ENCODE data around the gene LRP4.

LRP4 gene

GRCh38 chr11:46918788-46919513 is 601 bp upstream of the LRP4 start:
- DNase-seq (ENCODE audit: low read depth in 2 of 3, low spot score in 1 of 3), result no peak

- DNase-seq (ENCODE audit: low read depth in 2 of 3, low spot score in 1 of 3), result no peak
Observed at GRCh38 chr11:46917762-46918082, 628 bp downstream of the LRP4 start.

- no peak for DNase-seq (ENCODE audit: low read depth in 2 of 3, low spot score in 1 of 3)
Observed at GRCh38 chr11:46917109-46917761, 1.1 kb downstream of the LRP4 start.

DNA sequence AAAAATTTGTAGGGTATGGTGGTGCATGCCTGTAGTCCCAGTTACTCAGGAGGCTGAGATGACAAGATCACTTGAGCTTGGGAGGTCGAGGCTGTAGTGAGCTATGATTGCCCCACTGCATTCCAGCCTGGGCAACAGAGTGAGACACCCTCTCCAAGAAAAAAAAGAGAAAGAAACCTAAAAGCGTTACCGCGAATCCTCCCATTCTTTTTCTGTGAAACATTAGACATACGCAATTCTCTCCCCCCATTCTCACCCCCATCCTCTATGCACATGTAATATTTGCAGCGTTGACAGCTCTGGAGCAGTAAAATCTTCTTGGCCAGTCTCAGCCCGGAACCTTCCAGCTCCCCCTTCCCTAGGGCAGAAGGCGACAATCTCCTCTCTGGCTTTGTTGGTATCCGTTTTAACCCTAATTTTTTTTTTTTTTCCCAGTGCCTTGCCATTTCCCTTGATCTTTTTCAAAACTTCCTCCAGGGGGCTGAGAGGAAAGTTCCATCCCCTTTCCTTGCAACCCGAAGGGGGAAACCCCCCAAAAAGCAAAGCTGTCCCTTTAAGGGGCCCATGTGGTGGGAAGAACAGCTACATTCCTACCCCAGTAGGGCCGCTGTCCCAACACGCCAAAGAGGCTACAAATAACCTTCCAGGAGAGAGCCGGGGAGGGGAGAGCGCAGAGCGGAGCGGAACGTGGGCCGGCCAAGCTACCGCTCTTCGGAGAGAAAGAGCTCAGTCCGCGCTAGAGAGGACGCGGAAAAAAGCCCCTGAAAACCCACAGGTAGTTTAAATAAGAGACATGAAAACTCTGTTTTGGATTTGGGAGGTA is 1.9 kb downstream of the LRP4 start:
- DNase-seq (ENCODE audit: low read depth in 2 of 3, low spot score in 1 of 3), result no peak

- DNase-seq (ENCODE audit: low read depth in 2 of 3, low spot score in 1 of 3), result no peak
Observed at GRCh38 chr11:46914910-46915309, 3.4 kb downstream of the LRP4 start.

DNA sequence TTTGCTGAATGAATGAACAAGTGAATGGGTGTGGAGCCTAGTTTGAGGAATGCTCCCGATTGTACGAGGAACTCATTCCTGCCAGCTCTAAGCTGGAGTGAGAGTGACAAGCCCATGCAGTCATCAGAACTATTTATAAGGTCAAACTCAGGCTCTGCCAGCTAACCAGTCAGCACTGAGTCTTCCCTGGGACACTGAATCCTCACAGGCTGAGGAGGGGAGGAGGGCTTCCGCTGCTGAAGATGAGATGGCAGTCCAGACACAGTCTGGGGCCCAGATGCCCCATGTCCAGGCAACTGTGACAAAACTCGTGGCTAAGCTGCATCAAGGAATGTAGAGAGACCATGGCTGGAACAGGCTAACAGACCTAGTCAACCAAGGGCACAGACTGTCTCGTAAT is 4.0 kb downstream of the LRP4 start:
- no peak for DNase-seq (ENCODE audit: low read depth in 2 of 3, low spot score in 1 of 3)

DNA sequence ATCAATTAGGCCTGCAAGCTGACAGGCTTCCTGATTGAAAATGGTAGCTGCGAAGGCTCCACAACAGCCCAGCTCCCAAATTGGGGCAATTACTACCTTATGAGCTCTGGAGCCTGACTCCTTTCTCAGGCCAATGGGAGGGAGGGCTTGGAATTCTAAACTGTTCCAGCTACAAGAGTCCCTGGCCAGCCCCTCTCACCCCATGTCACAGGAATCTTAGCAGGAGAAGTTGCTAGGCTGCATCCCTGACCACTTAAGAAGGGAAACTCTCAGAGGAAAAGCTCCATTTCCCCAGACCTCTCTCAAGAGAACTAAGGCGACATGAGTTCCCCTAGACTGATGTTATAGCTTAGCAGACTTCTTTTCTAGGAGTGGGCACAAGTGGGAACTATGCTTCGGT is 4.9 kb downstream of the LRP4 start:
- DNase-seq (ENCODE audit: low read depth in 2 of 3, low spot score in 1 of 3), result no peak

GRCh38 chr11:46912526-46913150 is 5.7 kb downstream of the LRP4 start:
- DNase-seq (ENCODE audit: low read depth in 2 of 3, low spot score in 1 of 3), result no peak

DNA sequence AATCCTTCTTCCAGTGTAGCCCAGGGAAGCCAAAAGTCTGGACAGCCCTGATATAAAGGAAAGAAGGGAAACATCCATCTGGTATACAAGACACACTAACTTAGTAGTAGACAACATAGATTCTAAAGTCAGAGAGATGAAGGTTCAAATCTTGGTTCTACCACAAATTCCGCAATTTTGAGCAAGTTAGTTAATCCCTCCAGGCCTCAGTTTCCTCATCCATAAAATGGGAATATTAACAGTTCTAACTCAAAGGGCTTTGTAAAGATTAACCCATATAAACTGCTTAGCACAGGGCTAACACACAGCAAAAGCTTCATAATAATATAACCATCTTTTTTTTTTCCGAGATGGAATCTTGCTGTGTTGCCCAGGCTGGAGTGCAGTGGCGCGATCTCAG is 10.7 kb downstream of the LRP4 start:
- no peak for DNase-seq (ENCODE audit: low read depth in 2 of 3, low spot score in 1 of 3)

DNA sequence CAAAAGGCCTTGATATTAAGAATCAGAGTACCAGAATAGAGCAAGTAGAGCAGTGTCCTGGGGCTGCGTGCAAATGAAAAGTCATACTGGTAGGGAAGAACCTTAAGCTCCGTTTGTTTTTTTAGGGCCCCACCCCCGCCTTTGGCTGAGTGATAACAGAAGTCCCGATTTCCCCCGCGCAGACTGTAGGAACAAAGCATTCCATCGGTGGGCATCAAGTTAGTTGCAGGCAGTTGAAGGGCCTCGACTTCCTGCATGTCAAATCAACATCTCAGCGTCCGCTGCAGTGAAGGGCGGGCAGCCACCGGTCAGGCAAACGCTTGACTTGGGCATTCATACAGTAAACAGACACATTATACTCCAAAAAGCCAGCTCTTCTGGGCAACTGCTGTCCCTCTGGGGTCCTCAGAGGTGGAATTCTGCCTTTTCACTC is 11.7 kb downstream of the LRP4 start:
- no peak for DNase-seq (ENCODE audit: low read depth in 2 of 3, low spot score in 1 of 3)

DNA sequence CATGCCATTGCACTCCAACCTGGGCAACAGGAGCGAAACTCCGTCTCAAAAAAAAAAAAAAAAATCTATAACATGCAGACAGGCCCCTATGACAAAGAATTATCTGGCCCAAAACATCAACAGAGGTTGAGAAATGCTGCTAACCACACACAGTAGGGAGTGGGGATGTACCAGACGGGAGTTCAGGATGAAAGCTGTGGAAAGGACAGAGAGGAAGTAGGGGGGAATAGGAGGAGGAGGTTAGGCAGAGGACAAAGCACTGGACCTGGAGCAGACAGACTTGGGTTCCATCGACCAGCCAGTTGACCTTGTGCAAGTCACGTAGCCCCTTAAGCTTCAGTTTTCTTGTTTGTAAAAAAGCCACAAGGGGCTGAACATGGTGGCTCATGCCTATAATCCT is 12.5 kb downstream of the LRP4 start:
- no peak for DNase-seq (ENCODE audit: low read depth in 2 of 3, low spot score in 1 of 3)

DNA sequence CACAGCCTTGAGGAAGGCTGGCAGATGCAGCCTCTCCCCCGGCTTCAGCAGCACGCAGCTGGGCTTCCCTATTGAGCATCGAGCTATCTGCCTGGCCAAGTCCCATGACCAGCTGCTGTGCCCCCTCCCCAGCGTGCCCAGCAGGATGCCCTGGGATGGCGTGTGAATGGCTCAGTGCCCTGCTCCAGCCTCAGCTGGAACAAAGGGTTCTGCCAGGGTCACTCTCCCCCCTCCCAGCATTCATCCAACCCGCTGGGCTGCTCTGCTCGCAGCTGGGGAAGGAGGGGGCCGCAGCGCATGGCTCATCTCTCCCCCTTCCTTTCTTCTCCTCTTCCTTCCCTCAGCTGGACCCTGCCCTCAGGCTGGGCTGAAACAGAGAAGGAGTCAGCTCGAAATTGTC is 14.5 kb downstream of the LRP4 start:
- no peak for DNase-seq (ENCODE audit: low read depth in 2 of 3, low spot score in 1 of 3)

DNA sequence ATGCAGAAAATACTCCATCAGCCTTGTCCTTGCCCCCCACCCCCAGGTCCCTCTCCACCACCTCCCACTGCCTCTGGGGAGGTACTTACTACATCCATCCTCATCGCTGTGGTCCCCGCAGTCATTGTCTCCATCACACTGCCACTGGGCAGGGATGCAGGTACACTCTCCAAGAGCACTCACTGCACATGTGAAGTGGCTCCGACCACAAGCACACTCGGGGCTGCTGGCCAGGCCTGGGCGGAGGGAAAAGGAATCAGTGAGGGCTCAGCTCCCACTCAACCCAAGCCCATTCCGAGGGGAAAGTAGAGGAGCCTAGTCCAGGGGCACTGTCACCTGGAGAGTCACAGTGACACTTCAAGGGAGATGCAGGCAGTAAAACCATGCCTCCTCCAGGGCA is 15.7 kb downstream of the LRP4 start:
- DNase-seq (ENCODE audit: low read depth in 2 of 3, low spot score in 1 of 3), result no peak

- no peak for DNase-seq (ENCODE audit: low read depth in 2 of 3, low spot score in 1 of 3)
Observed at GRCh38 chr11:46901156-46901555, 17.2 kb downstream of the LRP4 start.

DNA sequence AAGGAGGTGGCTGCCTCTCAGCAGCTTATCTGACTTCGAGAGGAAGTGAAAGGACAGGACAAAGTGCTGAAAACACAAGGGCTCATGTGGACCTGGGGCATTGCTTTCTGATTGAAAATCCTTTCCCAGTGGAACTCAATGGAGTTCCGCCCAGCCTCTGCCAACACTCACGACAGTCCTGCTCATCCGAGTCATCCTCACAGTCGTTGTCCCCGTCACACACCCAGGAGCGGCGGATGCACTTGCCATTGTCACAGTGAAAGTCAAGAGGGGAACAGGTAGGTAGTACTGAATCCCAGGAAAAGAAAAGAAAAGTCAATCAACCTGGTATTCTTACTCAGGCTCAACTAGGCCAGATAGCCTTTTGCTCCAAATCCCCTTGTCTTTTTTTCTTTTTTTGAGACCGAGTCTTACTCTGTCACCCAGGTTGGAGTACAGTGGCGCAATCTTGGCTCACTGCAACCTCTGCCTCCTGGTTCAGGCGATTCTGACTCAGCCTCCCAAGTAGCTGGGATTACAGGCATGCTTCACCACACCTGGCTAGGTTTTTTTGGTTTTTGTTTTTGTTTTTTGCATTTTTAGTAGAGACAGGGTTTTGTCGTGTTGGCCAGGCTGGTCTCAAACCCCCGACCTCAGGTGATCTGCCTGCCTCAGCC is 18.1 kb downstream of the LRP4 start:
- no peak for DNase-seq (ENCODE audit: low read depth in 2 of 3, low spot score in 1 of 3)

- no peak for DNase-seq (ENCODE audit: low read depth in 2 of 3, low spot score in 1 of 3)
Observed at GRCh38 chr11:46899501-46900025, 18.8 kb downstream of the LRP4 start.

- DNase-seq (ENCODE audit: low read depth in 2 of 3, low spot score in 1 of 3), result no peak
Observed at GRCh38 chr11:46898396-46899095, 19.8 kb downstream of the LRP4 start.

GRCh38 chr11:46896719-46897406 is 21.5 kb downstream of the LRP4 start:
- no peak for DNase-seq (ENCODE audit: low read depth in 2 of 3, low spot score in 1 of 3)

- DNase-seq (ENCODE audit: low read depth in 2 of 3, low spot score in 1 of 3), result no peak
Observed at GRCh38 chr11:46895821-46896220, 22.5 kb downstream of the LRP4 start.

- no peak for DNase-seq (ENCODE audit: low read depth in 2 of 3, low spot score in 1 of 3)
Observed at GRCh38 chr11:46894961-46895360, 23.4 kb downstream of the LRP4 start.
